ENCODE measurements around the gene CACNA1I. TPM values are rescaled to one million over a fixed set of nuclear protein-coding genes. Genes with fewer than 3 reads are reported as not detected.

Gene CACNA1I
- total and polyA plus RNA-seq, 2 of the 8 experiments (the other 6 are each of a cell fraction or from before 2014, with no cell fraction given) = 0.77 to 1.2 TPM

- no peak for TF ChIP-seq FOSL1 (IDR thresholded peaks at IDR 0.05; ENCODE audit: insufficient read depth, low read depth, low read length)
- TF ChIP-seq, protein P1, sequence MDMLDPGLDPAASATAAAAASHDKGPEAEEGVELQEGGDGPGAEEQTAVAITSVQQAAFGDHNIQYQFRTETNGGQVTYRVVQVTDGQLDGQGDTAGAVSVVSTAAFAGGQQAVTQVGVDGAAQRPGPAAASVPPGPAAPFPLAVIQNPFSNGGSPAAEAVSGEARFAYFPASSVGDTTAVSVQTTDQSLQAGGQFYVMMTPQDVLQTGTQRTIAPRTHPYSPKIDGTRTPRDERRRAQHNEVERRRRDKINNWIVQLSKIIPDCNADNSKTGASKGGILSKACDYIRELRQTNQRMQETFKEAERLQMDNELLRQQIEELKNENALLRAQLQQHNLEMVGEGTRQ (IDR thresholded peaks at IDR 0.05; ENCODE audit: low read length) = no peak
- no peak for TF ChIP-seq CHD1 (IDR thresholded peaks at IDR 0.05; ENCODE audit: low read depth, low read length)
- TF ChIP-seq MAFK (IDR thresholded peaks at IDR 0.05; ENCODE audit: low read depth, low read length) = no peak
- no peak for TF ChIP-seq KDM4A (IDR thresholded peaks at IDR 0.05; ENCODE audit: low read depth, low read length, severe bottlenecking)
- no peak for TF ChIP-seq TCF12 (IDR thresholded peaks at IDR 0.05; ENCODE audit: low read depth, low read length)
Observed at GRCh38 chr22:39576027-39576426, 5.5 kb downstream of the CACNA1I start (continued).
